HepG2 (cell line): ENCODE measurements around the gene NDUFA8. TPM values are rescaled to one million over a fixed set of nuclear protein-coding genes. Genes with fewer than 3 reads are reported as not detected.
A peak's percentile ranks its signal among the peaks of the same experiment; 100 is the strongest.

Experiments
- AGO1 ChIP-seq: fragments of 200-400 bp; formaldehyde crosslinking; IDR thresholded peaks from 2 replicates; pipeline ENCODE4 v1.6.1; 2017; ENCODE audit warnings: mild to moderate bottlenecking, low read depth, low read length, moderate library complexity; ENCODE audit not compliant: poor library complexity, severe bottlenecking
- CEBPZ ChIP-seq: IDR thresholded peaks from 2 replicates; pipeline ENCODE4 v1.6.1; 2012; ENCODE audit warnings: low read length, improper control_type of control experiment
- DNMT1 ChIP-seq: sonication (generic); formaldehyde crosslinking; IDR thresholded peaks from 2 replicates; pipeline ENCODE4 v1.5.1; 2020; ENCODE audit warnings: mild to moderate bottlenecking, missing genetic modification reagents
- MIXL1 ChIP-seq: IDR thresholded peaks from 2 replicates; pipeline ENCODE4 v1.6.1; 2016
- NAIF1 ChIP-seq: sonication (generic); formaldehyde crosslinking; IDR thresholded peaks from 2 replicates; pipeline ENCODE4 v1.5.0; 2020; ENCODE audit warnings: mild to moderate bottlenecking, missing genetic modification reagents, borderline replicate concordance
- SRF ChIP-seq: IDR thresholded peaks from 2 replicates; pipeline ENCODE4 v1.6.1; 2011; ENCODE audit warnings: mild to moderate bottlenecking, low read depth, low read length, moderate library complexity
- ZNF12 ChIP-seq: sonication (generic); formaldehyde crosslinking; IDR thresholded peaks from 2 replicates; pipeline ENCODE4 v1.5.0; 2020; ENCODE audit warnings: missing genetic modification reagents
- ZNF230 ChIP-seq: sonication (generic); formaldehyde crosslinking; IDR thresholded peaks from 2 replicates; pipeline ENCODE4 v1.4.0; 2020; ENCODE audit warnings: mild to moderate bottlenecking, missing genetic modification reagents
- ZNF615 ChIP-seq: sonication (generic); formaldehyde crosslinking; IDR thresholded peaks from 2 replicates; pipeline ENCODE4 v1.5.0; 2020; ENCODE audit warnings: mild to moderate bottlenecking, missing genetic modification reagents, borderline replicate concordance
- ZNF710 ChIP-seq: sonication (generic); formaldehyde crosslinking; IDR thresholded peaks from 2 replicates; pipeline ENCODE4 v1.5.0; 2020; ENCODE audit warnings: mild to moderate bottlenecking, missing genetic modification reagents, borderline replicate concordance
- ZNF850 ChIP-seq: sonication (generic); formaldehyde crosslinking; conservative IDR thresholded peaks from 2 replicates; pipeline ENCODE4 v1.9.0; 2021; ENCODE audit warnings: mild to moderate bottlenecking, missing genetic modification reagents
- polyA plus RNA-seq, 8 experiments: library from polyadenylated mRNA; depleted of rRNA in 3 of 8; stranded (reverse) in 7 of 8; unstranded in 1 of 8; fragments of >200 nt; fragmentation: Illumina TruSeq in 4 of 8; extraction: Trizol in 4 of 8; gene quantifications; 2 replicates each; pipeline versions ENCODE4 v1.2.1 to v1.2.3, GENCODE V29; 2011 to 2016; ENCODE audit warnings: low read depth in 4 of 8, missing spikeins in 1 of 8, mixed read lengths in 1 of 8; ENCODE audit not compliant: insufficient read depth in 1 of 8
- total RNA-seq, 5 experiments: library from RNA; depleted of rRNA; stranded (reverse); fragments of >200 nt; fragmentation: Illumina TruSeq; extraction: Trizol; gene quantifications; 2 replicates each; pipeline ENCODE4 v1.2.3, GENCODE V29; 2016; ENCODE audit warnings: low read depth in 1 of 5
- TF ChIP-seq, protein P1 (sequence below): sonication (generic); formaldehyde crosslinking; conservative IDR thresholded peaks from 2 replicates; pipeline ENCODE4 v1.8.0; 2022; ENCODE audit warnings: mild to moderate bottlenecking, moderate library complexity, missing genetic modification reagents
- TF ChIP-seq, protein P2 (sequence below): sonication (generic); formaldehyde crosslinking; IDR thresholded peaks from 2 replicates; pipeline ENCODE4 v1.4.0; 2020; ENCODE audit warnings: mild to moderate bottlenecking, missing genetic modification reagents
- TF ChIP-seq, protein P3 (sequence below): IDR thresholded peaks from 2 replicates; pipeline ENCODE4 v1.6.1; 2016; ENCODE audit warnings: low read depth
- TF ChIP-seq, protein P4 (sequence below): sonication (generic); formaldehyde crosslinking; IDR thresholded peaks from 2 replicates; pipeline ENCODE4 v1.5.1; 2020; ENCODE audit warnings: mild to moderate bottlenecking, missing genetic modification reagents, moderate library complexity

NDUFA8 gene
- total and polyA plus RNA-seq, 2 of the 13 experiments (the other 11 are each of a cell fraction or from before 2014, with no cell fraction given), result 68.6 to 71.7 TPM

DNA sequence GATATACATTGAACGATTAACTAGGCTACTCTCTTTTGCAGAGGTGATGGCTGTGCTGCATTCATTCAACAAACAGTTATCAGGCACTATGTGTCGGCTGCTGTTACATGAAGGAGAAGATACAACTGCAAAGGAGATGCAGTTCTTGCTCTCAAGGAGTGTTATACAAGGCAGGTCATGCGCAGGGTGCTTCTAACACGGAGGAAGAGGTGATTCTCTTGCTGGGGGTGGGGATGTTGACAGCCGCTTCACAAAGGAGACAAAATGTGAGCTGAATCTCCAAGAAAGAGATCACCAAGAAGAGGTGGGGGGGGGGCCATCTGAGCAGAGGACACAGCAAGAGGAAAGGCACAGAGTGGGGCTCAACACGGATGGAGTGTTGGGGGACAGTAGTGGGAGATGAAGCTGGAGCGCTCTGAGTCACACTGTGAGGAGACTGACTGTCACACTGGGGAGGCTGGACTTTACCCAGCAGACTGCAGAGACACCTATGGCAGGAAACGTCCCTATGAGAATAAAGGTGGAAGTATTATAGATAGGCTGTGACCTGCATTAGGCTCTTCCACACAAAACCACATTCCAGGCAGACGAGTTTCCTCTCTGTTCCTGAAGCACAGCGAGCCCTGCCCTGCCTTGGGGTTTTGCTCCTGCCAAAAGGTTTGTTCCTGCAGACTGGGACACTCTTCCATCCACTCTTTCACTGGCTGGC is 20.9 kb downstream of the NDUFA8 start (continued):
- TF ChIP-seq MIXL1 (CRISPR knock-in tag), result no peak
- TF ChIP-seq CEBPZ, result no peak
- no peak for TF ChIP-seq NAIF1
- TF ChIP-seq ZNF230 (CRISPR knock-in tag), result 0 out of 2 replicates have a peak, but pooled peaks have one; percentile 18
- no peak for TF ChIP-seq ZNF615 (CRISPR knock-in tag)
- TF ChIP-seq, protein P1, sequence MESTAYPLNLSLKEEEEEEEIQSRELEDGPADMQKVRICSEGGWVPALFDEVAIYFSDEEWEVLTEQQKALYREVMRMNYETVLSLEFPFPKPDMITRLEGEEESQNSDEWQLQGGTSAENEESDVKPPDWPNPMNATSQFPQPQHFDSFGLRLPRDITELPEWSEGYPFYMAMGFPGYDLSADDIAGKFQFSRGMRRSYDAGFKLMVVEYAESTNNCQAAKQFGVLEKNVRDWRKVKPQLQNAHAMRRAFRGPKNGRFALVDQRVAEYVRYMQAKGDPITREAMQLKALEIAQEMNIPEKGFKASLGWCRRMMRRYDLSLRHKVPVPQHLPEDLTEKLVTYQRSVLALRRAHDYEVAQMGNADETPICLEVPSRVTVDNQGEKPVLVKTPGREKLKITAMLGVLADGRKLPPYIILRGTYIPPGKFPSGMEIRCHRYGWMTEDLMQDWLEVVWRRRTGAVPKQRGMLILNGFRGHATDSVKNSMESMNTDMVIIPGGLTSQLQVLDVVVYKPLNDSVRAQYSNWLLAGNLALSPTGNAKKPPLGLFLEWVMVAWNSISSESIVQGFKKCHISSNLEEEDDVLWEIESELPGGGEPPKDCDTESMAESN (CRISPR knock-in tag), result no peak
- TF ChIP-seq, protein P2, sequence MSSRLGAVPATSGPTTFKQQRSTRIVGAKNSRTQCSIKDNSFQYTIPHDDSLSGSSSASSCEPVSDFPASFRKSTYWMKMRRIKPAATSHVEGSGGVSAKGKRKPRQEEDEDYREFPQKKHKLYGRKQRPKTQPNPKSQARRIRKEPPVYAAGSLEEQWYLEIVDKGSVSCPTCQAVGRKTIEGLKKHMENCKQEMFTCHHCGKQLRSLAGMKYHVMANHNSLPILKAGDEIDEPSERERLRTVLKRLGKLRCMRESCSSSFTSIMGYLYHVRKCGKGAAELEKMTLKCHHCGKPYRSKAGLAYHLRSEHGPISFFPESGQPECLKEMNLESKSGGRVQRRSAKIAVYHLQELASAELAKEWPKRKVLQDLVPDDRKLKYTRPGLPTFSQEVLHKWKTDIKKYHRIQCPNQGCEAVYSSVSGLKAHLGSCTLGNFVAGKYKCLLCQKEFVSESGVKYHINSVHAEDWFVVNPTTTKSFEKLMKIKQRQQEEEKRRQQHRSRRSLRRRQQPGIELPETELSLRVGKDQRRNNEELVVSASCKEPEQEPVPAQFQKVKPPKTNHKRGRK (CRISPR knock-in tag), result no peak
- TF ChIP-seq ZNF12, result no peak
- TF ChIP-seq, protein P3, sequence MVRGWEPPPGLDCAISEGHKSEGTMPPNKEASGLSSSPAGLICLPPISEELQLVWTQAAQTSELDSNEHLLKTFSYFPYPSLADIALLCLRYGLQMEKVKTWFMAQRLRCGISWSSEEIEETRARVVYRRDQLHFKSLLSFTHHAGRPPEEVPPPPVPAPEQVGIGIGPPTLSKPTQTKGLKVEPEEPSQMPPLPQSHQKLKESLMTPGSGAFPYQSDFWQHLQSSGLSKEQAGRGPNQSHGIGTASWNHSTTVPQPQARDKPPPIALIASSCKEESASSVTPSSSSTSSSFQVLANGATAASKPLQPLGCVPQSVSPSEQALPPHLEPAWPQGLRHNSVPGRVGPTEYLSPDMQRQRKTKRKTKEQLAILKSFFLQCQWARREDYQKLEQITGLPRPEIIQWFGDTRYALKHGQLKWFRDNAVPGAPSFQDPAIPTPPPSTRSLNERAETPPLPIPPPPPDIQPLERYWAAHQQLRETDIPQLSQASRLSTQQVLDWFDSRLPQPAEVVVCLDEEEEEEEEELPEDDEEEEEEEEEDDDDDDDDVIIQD, result no peak
- TF ChIP-seq ZNF850 (CRISPR knock-in tag), result no peak
- no peak for TF ChIP-seq DNMT1 (CRISPR knock-in tag)
- TF ChIP-seq, protein P4, sequence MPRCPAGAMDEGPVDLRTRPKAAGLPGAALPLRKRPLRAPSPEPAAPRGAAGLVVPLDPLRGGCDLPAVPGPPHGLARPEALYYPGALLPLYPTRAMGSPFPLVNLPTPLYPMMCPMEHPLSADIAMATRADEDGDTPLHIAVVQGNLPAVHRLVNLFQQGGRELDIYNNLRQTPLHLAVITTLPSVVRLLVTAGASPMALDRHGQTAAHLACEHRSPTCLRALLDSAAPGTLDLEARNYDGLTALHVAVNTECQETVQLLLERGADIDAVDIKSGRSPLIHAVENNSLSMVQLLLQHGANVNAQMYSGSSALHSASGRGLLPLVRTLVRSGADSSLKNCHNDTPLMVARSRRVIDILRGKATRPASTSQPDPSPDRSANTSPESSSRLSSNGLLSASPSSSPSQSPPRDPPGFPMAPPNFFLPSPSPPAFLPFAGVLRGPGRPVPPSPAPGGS (CRISPR knock-in tag), result no peak
- TF ChIP-seq ZNF710 (CRISPR knock-in tag), result no peak
- no peak for TF ChIP-seq SRF
- no peak for TF ChIP-seq AGO1
